ENCODE data around the gene PITHD1.
"Not testable (repeated sequence)": the region's sequence is repeated elsewhere in the genome, so short reads cannot be mapped to it uniquely, and the experiment has no call there.

PITHD1 gene

GRCh38 chr1:23772854-23773242, 5.4 kb upstream of the PITHD1 start:
- no peak for DNase-seq (ENCODE audit: low read depth in 3 of 3)

DNA sequence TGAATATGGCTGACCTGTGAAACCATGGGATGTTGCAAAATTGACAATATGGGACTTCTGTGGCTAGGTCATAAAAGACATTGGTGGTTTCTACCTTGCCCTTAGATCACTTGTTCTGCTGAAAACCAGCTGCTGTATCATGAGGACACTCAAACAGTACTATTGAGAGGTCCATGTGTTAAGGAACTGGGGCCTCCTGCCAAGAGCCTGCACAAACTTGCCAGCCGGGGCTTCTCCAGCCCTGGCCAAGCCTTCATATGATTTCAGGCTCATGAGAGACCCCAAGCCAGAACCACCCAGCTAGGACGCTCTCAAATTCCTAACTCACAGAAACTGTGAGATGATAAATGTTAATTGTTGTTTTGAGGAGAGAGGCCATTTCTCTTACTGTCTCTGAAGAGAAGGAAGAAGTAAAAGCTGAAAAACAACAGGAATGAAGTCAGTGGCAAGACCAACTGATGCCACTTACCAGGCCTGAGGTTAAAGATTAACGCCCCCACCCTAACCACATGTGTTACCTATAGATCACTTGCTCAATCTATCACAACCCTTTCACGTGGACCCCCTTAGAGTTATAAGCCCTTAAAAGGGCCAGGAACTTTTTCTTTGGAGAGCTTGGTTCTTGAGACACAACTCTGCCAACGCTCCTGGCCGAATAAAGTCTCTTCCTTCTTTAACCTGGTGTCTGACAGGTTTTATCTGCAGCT, 3.9 kb upstream of the PITHD1 start:
- DNase-seq (ENCODE audit: low read depth in 3 of 3) = no peak

- no peak for DNase-seq (ENCODE audit: low read depth in 3 of 3)
Measured at GRCh38 chr1:23776217-23776616, 2.0 kb upstream of the PITHD1 start.

DNA sequence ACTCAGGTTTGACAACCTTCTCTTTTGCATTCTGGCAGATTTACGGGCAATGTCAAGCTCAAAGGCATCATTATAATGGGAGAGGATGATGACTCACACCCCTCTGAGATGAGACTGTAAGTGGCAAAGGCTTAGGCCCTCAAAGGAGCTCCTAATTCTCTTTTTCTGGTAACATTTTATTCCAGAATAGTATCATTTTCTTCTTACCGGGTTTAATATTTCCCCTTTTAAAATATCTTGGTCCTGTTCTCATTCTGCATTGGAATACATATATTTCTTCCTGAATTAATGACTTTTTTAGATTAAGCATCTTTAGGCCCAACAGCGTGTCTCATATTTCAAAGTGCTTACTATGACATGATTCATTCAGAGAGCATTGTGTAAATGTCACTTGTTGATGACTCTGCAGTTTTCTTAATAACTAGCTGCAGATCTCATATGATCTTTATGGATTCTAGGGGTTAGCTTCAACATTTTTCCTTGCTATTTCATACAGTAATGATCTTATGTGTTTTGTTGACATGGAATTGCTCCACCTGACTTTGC, 1.7 kb downstream of the PITHD1 start:
- no peak for DNase-seq (ENCODE audit: low read depth in 3 of 3)

- not testable (repeated sequence) for DNase-seq (ENCODE audit: low read depth in 3 of 3)
Measured at GRCh38 chr1:23783141-23783540, 4.9 kb downstream of the PITHD1 start.

DNA sequence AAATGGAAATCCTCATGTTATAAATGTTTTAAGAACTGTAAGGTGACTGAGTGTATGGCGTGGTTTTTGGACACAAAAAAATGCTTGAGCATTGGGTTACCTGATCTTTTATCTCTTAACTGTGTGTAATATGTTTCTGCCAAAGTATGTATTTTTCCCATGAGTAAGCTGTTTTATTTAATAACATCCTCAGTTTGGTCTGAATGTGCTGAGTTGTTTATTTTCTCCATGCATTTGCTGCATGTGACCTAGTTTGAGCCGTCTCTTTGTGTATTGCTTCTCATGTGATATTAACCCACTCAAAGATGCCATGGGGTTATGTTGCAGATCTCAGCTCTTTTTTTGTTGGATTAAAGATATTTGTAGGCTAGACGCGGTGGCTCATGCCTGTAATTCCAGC, 6.6 kb downstream of the PITHD1 start:
- no peak for DNase-seq (ENCODE audit: low read depth in 3 of 3)

DNA sequence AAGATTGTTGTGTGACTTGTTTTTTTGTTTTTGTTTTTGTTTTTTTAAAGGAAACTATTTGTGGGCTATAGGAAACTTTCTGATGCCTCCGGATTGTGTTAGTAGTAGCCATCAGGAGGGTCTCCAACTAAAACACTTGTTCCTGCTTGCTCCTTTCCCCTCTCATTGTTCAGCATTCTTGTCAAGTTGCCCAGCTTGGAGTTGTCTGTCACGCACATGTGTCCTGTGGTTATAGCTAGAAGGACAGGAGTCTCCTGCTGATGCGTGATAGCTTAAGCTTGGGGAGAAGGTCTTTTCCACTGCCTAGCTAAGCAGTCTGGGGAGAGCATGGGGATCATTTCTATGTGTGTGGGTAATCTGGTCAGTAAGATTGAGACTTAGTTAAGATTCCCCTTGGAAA, 9.5 kb downstream of the PITHD1 start:
- DNase-seq (ENCODE audit: low read depth in 3 of 3) = no peak

- no peak for DNase-seq (ENCODE audit: low read depth in 3 of 3)
Measured at GRCh38 chr1:23788695-23789094, 10.5 kb downstream of the PITHD1 start.

GRCh38 chr1:23790696-23791515, 12.7 kb downstream of the PITHD1 start, which contains the start of gene LYPLA2:
Gene LYPLA2, plus strand, starts transcription at chr1:23791145. Its CDS starts 1,538 bp downstream, at chr1:23792683.
- peak; percentile 71 to 83 (median 76) for DNase-seq (ENCODE audit: low read depth in 3 of 3)

DNA sequence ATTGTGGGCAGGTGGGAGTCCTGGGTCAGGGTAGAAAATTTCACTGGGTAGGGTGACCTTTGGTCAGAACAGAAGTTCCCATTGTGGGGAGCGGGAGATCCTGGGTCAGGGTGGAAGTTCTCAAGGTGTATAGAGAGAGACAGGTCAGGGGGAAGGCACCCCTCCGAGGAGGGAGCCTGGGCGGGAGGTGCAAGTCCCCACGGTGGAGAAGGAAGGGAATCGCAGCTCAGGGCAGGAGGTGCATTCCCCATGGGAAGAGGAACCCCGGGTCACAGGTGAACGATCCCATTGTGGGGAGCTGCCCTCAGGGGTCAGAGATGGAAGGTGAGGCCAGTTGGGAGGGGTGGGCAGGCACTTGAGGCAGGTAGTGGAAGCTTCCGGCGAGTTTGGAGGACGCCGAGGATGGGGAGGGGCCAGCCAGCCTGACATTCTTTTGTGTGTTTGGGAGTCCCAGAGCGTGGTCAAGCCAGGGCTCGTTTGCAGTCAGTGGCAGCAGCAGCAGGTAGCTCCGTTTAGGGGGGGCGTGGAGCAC, 13.4 kb downstream of the PITHD1 start:
- DNase-seq (ENCODE audit: low read depth in 3 of 3) = no peak

DNA sequence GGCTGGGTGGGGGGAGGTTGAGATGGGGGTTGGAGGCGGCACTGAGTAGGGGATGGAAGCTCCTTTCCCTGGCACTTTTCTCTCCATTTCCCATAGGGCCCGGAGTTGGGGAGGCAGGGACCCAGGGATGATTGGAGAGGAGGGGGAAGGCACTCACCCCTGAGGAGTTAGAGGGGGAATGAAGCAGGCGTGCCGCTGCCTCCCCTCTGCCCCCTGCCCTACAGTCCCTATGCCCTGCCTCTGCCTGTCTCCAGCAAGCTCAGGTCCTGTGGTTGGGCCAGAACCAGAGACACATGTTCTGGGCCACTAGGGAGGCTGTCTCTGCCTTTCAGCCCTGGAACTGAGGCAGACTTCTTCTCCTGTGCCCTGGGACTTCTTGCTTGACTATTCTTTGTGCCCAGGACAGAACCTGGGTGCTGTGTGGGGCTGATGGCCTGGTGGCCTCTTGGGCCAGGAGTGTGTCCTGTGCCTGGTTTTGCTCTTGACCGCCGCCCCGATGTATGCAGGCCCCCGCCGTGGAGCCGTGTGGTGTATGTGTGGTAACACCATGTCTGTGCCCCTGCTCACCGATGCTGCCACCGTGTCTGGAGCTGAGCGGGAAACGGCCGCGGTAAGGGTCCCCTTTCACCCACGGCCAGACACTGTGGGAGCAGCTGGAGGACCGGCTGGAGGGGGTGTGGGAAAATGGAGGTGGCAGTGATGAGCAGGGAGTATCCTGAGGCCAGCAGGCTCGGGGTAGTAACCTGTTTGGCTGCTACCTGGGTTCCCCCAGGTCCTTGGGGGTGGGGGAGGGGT, 14.1 kb downstream of the PITHD1 start:
- DNase-seq (ENCODE audit: low read depth in 3 of 3) = no peak

- no peak for DNase-seq (ENCODE audit: low read depth in 3 of 3)
Measured at GRCh38 chr1:23793018-23793781, 15.0 kb downstream of the PITHD1 start.

DNA sequence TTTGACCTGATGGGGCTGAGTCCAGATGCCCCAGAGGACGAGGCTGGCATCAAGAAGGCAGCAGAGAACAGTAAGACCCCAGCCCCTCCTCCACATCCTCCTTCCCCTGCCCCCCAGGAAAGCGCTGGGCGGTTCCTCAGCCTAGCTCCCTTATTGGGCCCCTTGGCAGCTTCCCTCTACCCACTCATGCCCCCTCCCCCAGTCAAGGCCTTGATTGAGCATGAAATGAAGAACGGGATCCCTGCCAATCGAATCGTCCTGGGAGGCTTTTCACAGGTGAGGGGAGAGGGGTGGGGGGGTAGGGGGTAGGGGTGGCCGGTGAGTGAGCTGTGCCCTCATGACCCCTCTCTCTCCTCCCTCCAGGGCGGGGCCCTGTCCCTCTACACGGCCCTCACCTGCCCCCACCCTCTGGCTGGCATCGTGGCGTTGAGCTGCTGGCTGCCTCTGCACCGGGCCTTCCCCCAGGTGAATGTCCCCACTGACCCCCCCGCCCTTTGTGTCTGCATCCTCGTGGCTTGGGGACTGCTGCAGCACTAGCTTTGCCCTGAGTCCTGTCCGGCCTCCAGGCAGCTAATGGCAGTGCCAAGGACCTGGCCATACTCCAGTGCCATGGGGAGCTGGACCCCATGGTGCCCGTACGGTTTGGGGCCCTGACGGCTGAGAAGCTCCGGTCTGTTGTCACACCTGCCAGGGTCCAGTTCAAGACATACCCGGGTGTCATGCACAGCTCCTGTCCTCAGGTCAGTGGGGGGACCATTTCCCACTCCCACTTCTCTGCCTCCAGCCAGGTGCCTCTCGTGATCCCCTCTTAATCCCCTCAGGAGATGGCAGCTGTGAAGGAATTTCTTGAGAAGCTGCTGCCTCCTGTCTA, 15.9 kb downstream of the PITHD1 start:
- no peak for DNase-seq (ENCODE audit: low read depth in 3 of 3)

- not testable (repeated sequence) for DNase-seq (ENCODE audit: low read depth in 3 of 3)
Measured at GRCh38 chr1:23794732-23795182, 16.5 kb downstream of the PITHD1 start.

- DNase-seq (ENCODE audit: low read depth in 3 of 3) = no peak
Measured at GRCh38 chr1:23795676-23796465, 17.7 kb downstream of the PITHD1 start.

DNA sequence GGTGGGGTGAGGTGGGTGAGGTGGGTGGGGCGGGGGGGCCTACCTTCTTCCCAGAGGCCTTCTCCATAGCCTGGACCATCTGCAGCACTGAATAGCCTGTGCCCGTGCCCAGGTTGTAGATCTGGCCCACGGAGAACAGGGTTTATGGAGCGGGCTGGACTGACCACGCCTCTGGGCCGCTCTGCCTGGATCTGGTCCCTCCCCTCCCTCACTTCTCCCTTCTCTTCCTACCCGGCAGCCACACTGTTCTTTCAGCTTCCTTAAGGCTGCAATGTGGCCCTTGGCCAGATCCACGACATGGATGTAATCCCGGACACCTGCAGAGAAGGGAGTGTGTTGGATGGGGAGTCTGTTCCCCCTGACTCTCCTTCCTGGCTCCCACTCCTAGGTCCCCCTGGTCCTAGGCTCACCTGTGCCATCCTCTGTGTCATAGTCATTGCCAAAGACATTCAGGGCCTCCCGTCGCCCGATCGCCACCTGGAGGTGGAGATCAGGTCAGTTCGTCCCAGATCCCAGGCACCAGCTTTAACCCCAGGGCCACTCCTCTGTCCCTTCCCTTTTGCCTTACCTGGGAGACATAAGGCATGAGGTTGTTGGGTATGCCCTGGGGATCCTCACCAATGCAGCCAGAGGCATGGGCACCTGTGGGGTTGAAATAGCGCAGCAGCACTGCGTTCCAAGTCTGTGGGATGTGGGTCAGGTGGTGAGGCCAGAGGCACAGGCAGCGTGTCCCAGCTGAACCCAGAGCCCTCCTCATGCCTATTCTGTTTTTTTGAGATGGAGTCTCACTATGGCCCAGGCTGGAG, 18.5 kb downstream of the PITHD1 start:
- DNase-seq (ENCODE audit: low read depth in 3 of 3) = no peak

DNA sequence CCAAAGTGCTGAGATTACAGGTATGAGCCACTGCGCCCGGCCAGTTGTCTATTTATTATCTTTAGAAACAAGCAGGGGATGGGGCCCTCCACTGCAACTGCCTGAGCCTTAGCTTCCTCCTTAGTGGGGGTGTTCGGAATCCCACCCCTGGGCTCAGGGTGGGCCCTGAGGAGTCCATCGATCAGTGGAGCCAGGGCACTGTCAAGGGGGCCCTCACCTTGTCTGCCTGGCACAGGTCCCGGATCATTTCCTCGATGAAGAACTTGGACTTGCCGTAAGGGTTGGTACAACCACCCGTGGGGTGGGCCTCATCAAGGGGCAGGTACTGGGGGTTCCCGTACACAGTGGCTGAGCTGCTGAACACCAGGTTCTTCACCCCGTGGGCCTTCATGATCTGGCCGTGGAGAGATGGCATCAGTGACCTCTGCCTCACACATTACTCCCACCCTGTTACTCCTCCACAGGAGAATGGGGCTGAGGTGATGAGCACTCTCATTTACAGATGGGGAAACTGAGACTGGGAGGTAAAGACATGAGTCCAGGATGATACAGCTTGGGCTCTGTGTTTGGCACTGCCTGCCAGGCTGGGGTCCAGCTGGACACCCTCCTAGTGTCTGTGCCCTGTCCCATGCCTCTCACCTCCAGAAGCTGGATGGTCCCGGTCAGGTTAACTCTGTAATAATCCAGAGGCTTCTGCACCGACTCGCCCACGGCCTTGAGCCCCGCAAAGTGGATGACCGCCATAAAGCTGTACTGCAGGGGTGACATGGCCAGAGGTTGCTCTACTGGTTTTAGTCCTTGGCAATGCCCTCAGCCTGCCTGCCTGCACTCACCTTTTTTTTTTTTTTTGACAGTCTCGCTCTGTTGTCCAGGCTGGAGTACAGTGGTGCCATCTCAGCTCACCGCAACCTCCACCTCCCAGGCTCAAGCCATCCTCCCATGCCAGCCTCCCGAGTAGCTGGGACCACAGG, 19.5 kb downstream of the PITHD1 start:
- no peak for DNase-seq (ENCODE audit: low read depth in 3 of 3)
